Left lobe of liver (tissue), 2 donors: ENCODE measurements around the gene PLAAT5. TPM values are rescaled to one million over a fixed set of nuclear protein-coding genes. Genes with fewer than 3 reads are reported as not detected.
"Not testable (repeated sequence)": the region's sequence is repeated elsewhere in the genome, so short reads cannot be mapped to it uniquely, and the experiment has no call there.

ENCODE experiments used
- ATAC-seq: fragments of 200-7000 bp; cut with Tn5 transposase; one replicate; pipeline ENCODE4 v1.9.1; 2020; ENCODE audit warnings: mild to moderate bottlenecking, moderate library complexity
- DNase-seq: peaks from one replicate; pipeline ENCODE4 v3.0.0-alpha.2; 2020; ENCODE audit warnings: low spot score
- total RNA-seq: library from RNA; stranded (reverse); gene quantifications from one replicate; pipeline ENCODE4 v1.2.1, GENCODE V29; 2021
- donor health status: DM: no; HTN: no; CAD: no; lungs with moderate emphysema.
- donor health status: DM: no; HTN: yes; CAD: no.

The PLAAT5 gene
- total RNA-seq, 1 donor from 2014 or later = not detected

GRCh38 chr11:63489879-63490278 lies 1.1 kb downstream of the PLAAT5 start:
- DNase-seq (no peak), ATAC-seq (no peak)

- DNase-seq (no peak), ATAC-seq (no peak)
These were observed 2.2 kb downstream of the PLAAT5 start for GRCh38 chr11:63488789-63489188.

- DNase-seq (no peak), ATAC-seq (no peak)
These were observed 5.2 kb downstream of the PLAAT5 start for GRCh38 chr11:63485777-63486176.

- ATAC-seq (no peak), DNase-seq (no peak)
These were observed 10.9 kb downstream of the PLAAT5 start for GRCh38 chr11:63480039-63480438.

- DNase-seq (peak; percentile 57), ATAC-seq (peak; percentile 99)
These were observed 12.1 kb downstream of the PLAAT5 start for GRCh38 chr11:63478896-63479295.

GRCh38 chr11:63476618-63477017 lies 14.3 kb downstream of the PLAAT5 start:
- DNase-seq = no peak
- ATAC-seq = no peak

GRCh38 chr11:63472372-63472771 lies 18.6 kb downstream of the PLAAT5 start:
- ATAC-seq (no peak), DNase-seq (no peak)

GRCh38 chr11:63470311-63470710 lies 20.7 kb downstream of the PLAAT5 start:
- no peak for ATAC-seq
- no peak for DNase-seq

- DNase-seq = no peak
- no peak for ATAC-seq
These were observed 28.8 kb downstream of the PLAAT5 start for GRCh38 chr11:63462137-63462536.

- ATAC-seq (no peak), DNase-seq (no peak)
These were observed 31.4 kb downstream of the PLAAT5 start for GRCh38 chr11:63459586-63459985.

GRCh38 chr11:63448646-63449045 lies 42.3 kb downstream of the PLAAT5 start:
- ATAC-seq (no peak), DNase-seq (no peak)

- ATAC-seq (no peak), DNase-seq (no peak)
These were observed 45.2 kb downstream of the PLAAT5 start for GRCh38 chr11:63445720-63446119.

- no peak for DNase-seq
- no peak for ATAC-seq
These were observed 45.8 kb downstream of the PLAAT5 start for GRCh38 chr11:63445118-63445517.

GRCh38 chr11:63444160-63444559 lies 46.8 kb downstream of the PLAAT5 start:
- ATAC-seq = no peak

GRCh38 chr11:63443714-63444113 lies 47.3 kb downstream of the PLAAT5 start:
- ATAC-seq = no peak

More at GRCh38 chr11:63444160-63444559, 46.8 kb downstream of the PLAAT5 start:
- no peak for DNase-seq

GRCh38 chr11:63435831-63436230 lies 55.1 kb downstream of the PLAAT5 start:
- not testable (repeated sequence) for DNase-seq, ATAC-seq

More at GRCh38 chr11:63443714-63444113, 47.3 kb downstream of the PLAAT5 start:
- DNase-seq = no peak

GRCh38 chr11:63435351-63435750 lies 55.6 kb downstream of the PLAAT5 start:
- ATAC-seq = not testable (repeated sequence)

GRCh38 chr11:63430731-63431130 lies 60.2 kb downstream of the PLAAT5 start:
- not testable (repeated sequence) for ATAC-seq, DNase-seq

More at GRCh38 chr11:63435351-63435750, 55.6 kb downstream of the PLAAT5 start:
- not testable (repeated sequence) for DNase-seq

- ATAC-seq (no peak), DNase-seq (no peak)
These were observed 62.9 kb downstream of the PLAAT5 start for GRCh38 chr11:63427971-63428508.

- ATAC-seq (no peak), DNase-seq (no peak)
These were observed 73.7 kb downstream of the PLAAT5 start for GRCh38 chr11:63417174-63417852.
